ENCODE data around the gene CREB1. TPM values are rescaled to one million over a fixed set of nuclear protein-coding genes. Genes with fewer than 3 reads are reported as not detected.

Gene CREB1
- total and polyA plus RNA-seq, 3 donors from 2014 or later = 71.3 to 132 (median 96.5) TPM

DNA sequence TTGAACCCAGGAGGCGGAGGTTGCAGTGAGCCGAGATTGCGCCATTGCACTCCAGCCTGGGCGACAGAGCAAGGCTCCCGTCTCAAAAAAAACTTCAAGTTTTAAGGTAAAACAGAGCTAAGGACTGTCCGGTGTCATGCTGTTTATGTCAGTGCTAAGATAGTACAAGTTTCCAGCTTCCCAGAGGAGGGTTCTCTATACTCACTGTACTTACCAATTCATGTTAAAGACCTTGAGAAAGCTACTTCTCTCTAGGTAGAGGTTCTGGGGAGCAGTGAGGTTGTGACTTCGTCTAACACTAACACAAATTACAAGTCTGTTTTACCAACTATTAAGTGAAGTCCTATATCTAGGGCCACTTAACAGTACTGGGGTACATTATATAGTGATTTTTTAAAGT is 76.6 kb downstream of the CREB1 start:
- Histone ChIP-seq H3K27me3 (no peaks in the 10 kb centered on the region), H3K36me3 (ENCODE audit: low read depth, missing control alignments) (no peaks in the 10 kb centered on the region), H3K9me3 (no peaks in the 10 kb centered on the region), H3K4me3 (no peak overlapping the region), H3K4me1 (no peaks in the 10 kb centered on the region), H3K27ac (no peak overlapping the region)
- 84 to 95% methylated on average over 7 of the region's 7 CpGs for WGBS, 2 donors
- TF ChIP-seq, protein P1, sequence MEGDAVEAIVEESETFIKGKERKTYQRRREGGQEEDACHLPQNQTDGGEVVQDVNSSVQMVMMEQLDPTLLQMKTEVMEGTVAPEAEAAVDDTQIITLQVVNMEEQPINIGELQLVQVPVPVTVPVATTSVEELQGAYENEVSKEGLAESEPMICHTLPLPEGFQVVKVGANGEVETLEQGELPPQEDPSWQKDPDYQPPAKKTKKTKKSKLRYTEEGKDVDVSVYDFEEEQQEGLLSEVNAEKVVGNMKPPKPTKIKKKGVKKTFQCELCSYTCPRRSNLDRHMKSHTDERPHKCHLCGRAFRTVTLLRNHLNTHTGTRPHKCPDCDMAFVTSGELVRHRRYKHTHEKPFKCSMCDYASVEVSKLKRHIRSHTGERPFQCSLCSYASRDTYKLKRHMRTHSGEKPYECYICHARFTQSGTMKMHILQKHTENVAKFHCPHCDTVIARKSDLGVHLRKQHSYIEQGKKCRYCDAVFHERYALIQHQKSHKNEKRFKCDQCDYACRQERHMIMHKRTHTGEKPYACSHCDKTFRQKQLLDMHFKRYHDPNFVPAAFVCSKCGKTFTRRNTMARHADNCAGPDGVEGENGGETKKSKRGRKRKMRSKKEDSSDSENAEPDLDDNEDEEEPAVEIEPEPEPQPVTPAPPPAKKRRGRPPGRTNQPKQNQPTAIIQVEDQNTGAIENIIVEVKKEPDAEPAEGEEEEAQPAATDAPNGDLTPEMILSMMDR (IDR thresholded peaks at IDR 0.05) = no peak
- no peak for TF ChIP-seq POLR2A (IDR thresholded peaks at IDR 0.05)
- intact Hi-C loops (cut with DNase I; ENCODE audit: low total_unique reads) = no loop called here
- DNase-seq = no peak

DNA sequence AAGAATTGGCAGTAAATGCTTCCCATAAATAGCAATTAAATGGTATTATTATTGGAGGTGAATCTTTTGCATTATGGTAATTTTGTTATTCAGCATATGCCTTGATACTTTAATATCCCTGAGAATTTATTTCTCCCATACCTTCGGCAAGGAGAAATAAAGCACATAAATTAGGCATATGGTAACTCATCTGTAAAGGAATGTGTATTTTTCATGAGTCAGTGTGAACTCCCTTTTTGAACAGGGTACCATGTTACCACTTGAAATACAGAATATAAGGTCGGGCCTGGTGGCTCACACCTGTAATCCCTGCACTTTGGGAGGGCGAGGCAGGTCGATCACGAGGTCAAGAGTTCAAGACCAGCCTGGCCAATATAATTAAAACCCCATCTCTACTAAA is 77.1 kb downstream of the CREB1 start:
- no peak for TF ChIP-seq POLR2A (IDR thresholded peaks at IDR 0.05)
- TF ChIP-seq, protein P1 (IDR thresholded peaks at IDR 0.05) = no peak
- Histone ChIP-seq H3K4me1 (no peaks in the 10 kb centered on the region), H3K27ac (no peak overlapping the region), H3K4me3 (no peak overlapping the region), H3K9me3 (no peaks in the 10 kb centered on the region), H3K36me3 (ENCODE audit: low read depth, missing control alignments) (no peaks in the 10 kb centered on the region), H3K27me3 (no peaks in the 10 kb centered on the region)
- intact Hi-C loops (cut with DNase I; ENCODE audit: low total_unique reads) = no loop called here
- WGBS, 2 donors = 85 to 92% methylated on average over 5 of the region's 5 CpGs
- DNase-seq = no peak

DNA sequence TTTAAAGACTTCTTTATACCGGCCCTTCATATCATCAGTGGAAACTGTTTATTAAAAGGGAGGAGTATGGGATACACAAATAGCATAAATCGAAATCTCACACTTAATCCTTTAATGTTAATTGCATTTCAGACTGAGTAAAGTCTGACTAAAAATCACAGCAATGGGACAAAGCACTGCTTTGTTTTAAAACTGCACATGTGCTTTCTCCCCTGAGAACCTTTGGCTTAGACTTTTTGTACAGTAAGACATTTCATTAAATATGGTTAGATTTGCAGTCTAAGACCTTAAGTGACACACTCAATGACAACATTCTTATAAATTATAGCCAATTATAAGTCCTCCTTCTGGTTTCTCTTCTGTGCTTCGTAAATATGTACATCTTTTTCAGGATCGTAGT is 83.0 kb downstream of the CREB1 start:
- intact Hi-C loops (cut with DNase I; ENCODE audit: low total_unique reads) = no loop called here

DNA sequence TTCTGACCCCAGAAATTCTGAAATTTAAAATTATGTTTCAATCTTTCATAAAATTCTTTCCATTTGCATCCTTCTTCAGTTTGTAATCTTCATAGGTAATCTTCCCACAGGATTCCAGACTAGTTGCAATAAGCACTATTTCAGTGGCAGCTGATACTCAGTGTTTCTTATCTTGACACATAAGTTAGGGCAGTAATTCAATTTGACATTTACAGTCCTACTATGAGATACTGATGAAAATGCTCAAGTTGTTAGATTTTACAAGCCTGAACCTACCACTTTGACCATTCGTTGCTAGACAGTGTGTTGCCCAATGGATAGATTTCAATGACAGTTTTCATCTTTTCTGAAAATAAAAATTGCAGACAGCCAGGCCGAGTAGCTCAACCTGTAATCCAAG is 85.1 kb downstream of the CREB1 start:
- DNase-seq = no peak
- H3K27ac ChIP-seq = no peak overlapping the region
- H3K4me3 ChIP-seq = no peak overlapping the region
- H3K27me3 ChIP-seq = no peaks in the 10 kb centered on the region
- 94% methylated on average over 2 of the region's 2 CpGs for WGBS, 2 donors
- intact Hi-C loops (cut with DNase I; ENCODE audit: low total_unique reads) = no loop called here
- H3K36me3 ChIP-seq (ENCODE audit: low read depth, missing control alignments) = no peaks in the 10 kb centered on the region
- TF ChIP-seq POLR2A (IDR thresholded peaks at IDR 0.05) = no peak
- TF ChIP-seq, protein P1 (IDR thresholded peaks at IDR 0.05) = no peak
- H3K4me1 ChIP-seq = no peaks in the 10 kb centered on the region
- H3K9me3 ChIP-seq = no peaks in the 10 kb centered on the region

More for the DNA sequence above, 83.0 kb downstream of the CREB1 start:
- DNase-seq = no peak
- H3K9me3 ChIP-seq = no peaks in the 10 kb centered on the region
- H3K4me1 ChIP-seq = no peaks in the 10 kb centered on the region
- no peak for TF ChIP-seq POLR2A (IDR thresholded peaks at IDR 0.05)
- TF ChIP-seq, protein P1 (IDR thresholded peaks at IDR 0.05) = no peak
- WGBS, 2 donors = 82 to 86% methylated on average over 4 of the region's 4 CpGs
- no peaks in the 10 kb centered on the region for H3K36me3 ChIP-seq (ENCODE audit: low read depth, missing control alignments)
- H3K27me3 ChIP-seq = no peaks in the 10 kb centered on the region
- no peak overlapping the region for H3K4me3 ChIP-seq
- H3K27ac ChIP-seq = no peak overlapping the region

DNA sequence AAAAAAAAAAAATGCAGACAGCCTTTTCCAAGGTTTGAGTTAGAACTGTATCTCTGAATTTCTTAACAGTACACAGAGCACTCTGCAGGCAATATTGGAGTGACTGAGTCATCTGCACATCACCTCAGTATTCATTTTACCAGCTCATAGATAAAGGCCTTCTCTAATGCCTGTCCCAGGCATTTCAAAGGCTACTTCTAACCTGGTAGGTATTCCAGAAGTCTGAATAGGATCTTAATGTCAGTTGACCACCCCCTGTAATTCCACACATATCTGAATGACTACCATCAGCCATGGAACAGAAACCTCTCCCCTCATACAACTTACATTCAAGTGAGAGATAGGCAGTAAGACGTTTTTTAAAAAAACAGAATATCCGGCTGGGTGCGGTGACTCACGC is 86.4 kb downstream of the CREB1 start:
- H3K9me3 ChIP-seq = no peaks in the 10 kb centered on the region
- no peaks in the 10 kb centered on the region for H3K27me3 ChIP-seq
- no peak overlapping the region for H3K27ac ChIP-seq
- intact Hi-C loops (cut with DNase I; ENCODE audit: low total_unique reads) = no loop called here
- no peaks in the 10 kb centered on the region for H3K4me1 ChIP-seq
- TF ChIP-seq, protein P1 (IDR thresholded peaks at IDR 0.05) = no peak
- no peak for TF ChIP-seq POLR2A (IDR thresholded peaks at IDR 0.05)
- no peak overlapping the region for H3K4me3 ChIP-seq
- 92 to 95% methylated on average over 4 of the region's 4 CpGs for WGBS, 2 donors
- DNase-seq = no peak
- H3K36me3 ChIP-seq (ENCODE audit: low read depth, missing control alignments) = no peaks in the 10 kb centered on the region
